Measurements from ENCODE around the gene CNNM4. TPM values are rescaled to one million over a fixed set of nuclear protein-coding genes. Genes with fewer than 3 reads are reported as not detected.

CNNM4 gene
- polyA plus RNA-seq, 1 of the 3 experiments (the other 2 are of a cell fraction): 5.5 TPM

DNA sequence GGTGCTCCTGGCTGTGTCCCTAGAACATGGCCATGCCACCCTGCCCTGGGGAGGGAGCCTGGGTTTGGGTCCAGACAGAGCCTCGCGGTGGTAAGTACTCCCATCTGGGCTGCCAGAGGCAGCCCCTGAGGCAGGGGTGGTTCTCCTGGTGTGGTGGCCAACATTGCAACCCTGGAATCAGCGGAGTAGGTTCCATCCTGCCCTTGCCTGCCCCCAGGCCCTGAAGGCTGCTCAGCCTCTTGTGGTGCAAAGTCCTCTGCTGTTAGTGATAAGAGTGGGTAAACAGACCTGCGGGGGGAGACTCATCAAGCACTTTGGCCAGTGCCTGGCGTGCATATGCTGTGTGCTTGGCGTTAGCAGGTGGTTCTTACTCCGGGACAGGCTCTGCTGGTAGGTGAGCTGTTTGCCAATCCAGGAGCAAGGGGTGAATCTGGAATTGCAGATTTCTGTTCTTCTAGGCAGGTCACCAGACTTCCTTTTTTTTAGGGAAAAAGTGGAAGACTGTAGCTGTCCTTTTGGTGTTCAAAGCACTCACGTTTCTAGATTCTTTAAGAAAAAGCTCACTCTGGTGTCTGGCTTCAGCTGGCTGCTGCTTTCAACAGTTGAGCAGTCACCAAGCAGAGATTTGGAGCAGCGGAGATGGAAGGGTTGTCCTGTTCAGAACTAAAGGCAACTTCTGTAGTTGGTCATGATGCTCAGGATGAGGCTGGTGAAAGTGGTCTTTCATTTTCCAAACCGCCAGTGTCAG, 58.6 kb downstream of the CNNM4 start:
- CTCF ChIA-PET: interaction anchor here (1.0 to 5.6 kb wide), 7 partner anchors 18 to 144 kb away, joined by 3 to 35 read pairs (median 3); partner anchors contain the start of genes ANKRD39 and CNNM4
- Histone ChIP-seq H3K36me3 (replicated peaks in 1 of 2; ENCODE audit: control insufficient read depth in 1 of 2, insufficient read depth in 2 of 2, low read length in 1 of 2) (no peaks in the 10 kb centered on the region), H3K4me2 (no peak overlapping the region), H3K27ac (ENCODE audit: low read depth in 2 of 2, low read length in 1 of 2) (peak overlapping the region in 1 of 2 experiments; percentile 50; a peak in 1 of 4 replicates), H3K79me2 (ENCODE audit: insufficient read depth) (peaks cover 7% of the 10 kb centered on the region; the same call in 1 of the 2 replicates), H2AFZ (ENCODE audit: low read depth) (no peak overlapping the region), H3K4me1 (ENCODE audit: control insufficient read depth in 1 of 2, insufficient read depth in 2 of 2, low read depth in 1 of 2, low read length in 1 of 2) (peaks cover 5 to 51% of the 10 kb centered on the region in 2 experiments; a peak in 3 of 4 replicates), H3K4me3 (ENCODE audit: low read depth in 2 of 2, low read length in 1 of 2) (no peak overlapping the region), H3K9ac (no peak overlapping the region), H3K9me2 (no peaks in the 10 kb centered on the region), H3K9me3 (no peaks in the 10 kb centered on the region), H3K27me3 (ENCODE audit: insufficient read depth) (no peaks in the 10 kb centered on the region), H4K20me1 (ENCODE audit: insufficient read depth) (peaks cover 27% of the 10 kb centered on the region), H3F3A (replicated peaks; ENCODE audit: insufficient read depth) (peaks cover 8% of the 10 kb centered on the region)
- TF ChIP-seq RCOR1 (IDR thresholded peaks at IDR 0.05; ENCODE audit: low read length): no peak
- peak; percentile 79; the same call in 1 of the 2 replicates for TF ChIP-seq FOXJ3 (CRISPR knock-in tag; IDR thresholded peaks at IDR 0.05)
- no peak for TF ChIP-seq FOXM1 (IDR thresholded peaks at IDR 0.05; ENCODE audit: low read depth)
- TF ChIP-seq YY1 (IDR thresholded peaks at IDR 0.05; ENCODE audit: low read depth): no peak
- no peak for TF ChIP-seq TEAD4 (IDR thresholded peaks at IDR 0.05; ENCODE audit: borderline replicate concordance, insufficient read depth)
- no peak for TF ChIP-seq JUND (IDR thresholded peaks at IDR 0.05)
- TF ChIP-seq EP300 (IDR thresholded peaks at IDR 0.05; ENCODE audit: borderline replicate concordance in 1 of 2, low read depth in 1 of 2, low read length in 1 of 2): 0 out of 4 replicates have a peak, but pooled peaks of 1 of the 2 experiments have one; percentile 25
- TF ChIP-seq PBX3 (IDR thresholded peaks at IDR 0.05): no peak
- TF ChIP-seq POLR2AphosphoS5 (IDR thresholded peaks at IDR 0.05; ENCODE audit: low read depth, low read length): no peak
- peak; percentile 60 for TF ChIP-seq GATA2 (CRISPR knock-in tag; IDR thresholded peaks at IDR 0.05)
- TF ChIP-seq TAF1 (IDR thresholded peaks at IDR 0.05; ENCODE audit: borderline replicate concordance, low read depth, low read length): no peak
- TF ChIP-seq MEF2A (IDR thresholded peaks at IDR 0.05; ENCODE audit: borderline replicate concordance, low read depth): no peak
- TF ChIP-seq MAX (IDR thresholded peaks at IDR 0.05; ENCODE audit: low read depth): no peak
- no peak for TF ChIP-seq MXI1 (IDR thresholded peaks at IDR 0.05; ENCODE audit: low read depth, low read length)
- TF ChIP-seq ELF1 (IDR thresholded peaks at IDR 0.05): no peak
- TF ChIP-seq, protein P1, sequence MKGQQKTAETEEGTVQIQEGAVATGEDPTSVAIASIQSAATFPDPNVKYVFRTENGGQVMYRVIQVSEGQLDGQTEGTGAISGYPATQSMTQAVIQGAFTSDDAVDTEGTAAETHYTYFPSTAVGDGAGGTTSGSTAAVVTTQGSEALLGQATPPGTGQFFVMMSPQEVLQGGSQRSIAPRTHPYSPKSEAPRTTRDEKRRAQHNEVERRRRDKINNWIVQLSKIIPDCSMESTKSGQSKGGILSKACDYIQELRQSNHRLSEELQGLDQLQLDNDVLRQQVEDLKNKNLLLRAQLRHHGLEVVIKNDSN (IDR thresholded peaks at IDR 0.05; ENCODE audit: borderline replicate concordance, low read depth): no peak
- no peak for TF ChIP-seq CTCF (IDR thresholded peaks at IDR 0.05)
- no peak for TF ChIP-seq EZH2phosphoT487 (IDR thresholded peaks at IDR 0.05; ENCODE audit: borderline replicate concordance, low read depth)
- POLR2A ChIA-PET: no interaction called here
- 85% methylated on average over 7 of the region's 10 CpGs for WGBS (ENCODE audit: low lambda C conversion rate)
- peak; percentile 62 for DNase-seq
